Kidney (tissue), 14 donors: ENCODE data around the gene SETDB2. TPM values are rescaled to one million over a fixed set of nuclear protein-coding genes. Genes with fewer than 3 reads are reported as not detected.

Experiments used
- DNase-seq, 5 donors: peaks; one replicate each; pipeline ENCODE4 v3.0.0-alpha.2; 2013 to 2020
- FAIRE-seq: peaks from 2 replicates; lab custom pipeline; 2012; peaks lifted over from hg19 to GRCh38; lab: Jason Lieb, UNC
- H3K27ac ChIP-seq, 2 donors: one replicate each; pipeline ENCODE4 v1.7.0; 2013; ENCODE audit warnings: low read depth in 2 of 2, low read length in 2 of 2, inconsistent platforms in 1 of 2
- H3K27me3 ChIP-seq: one replicate; pipeline ENCODE4 v1.7.1; 2013; ENCODE audit warnings: low read length, inconsistent platforms; ENCODE audit not compliant: control insufficient read depth, insufficient read depth
- H3K36me3 ChIP-seq, 3 donors: one replicate each; pipeline versions ENCODE4 v1.7.0 to v1.7.1; 2013; ENCODE audit warnings: low read length in 3 of 3, control low read depth in 1 of 3, inconsistent platforms in 1 of 3; ENCODE audit not compliant: insufficient read depth in 3 of 3, control insufficient read depth in 2 of 3
- H3K4me1 ChIP-seq, 3 donors: one replicate each; pipeline versions ENCODE4 v1.7.0 to v1.7.1; 2013; ENCODE audit warnings: low read length in 3 of 3, inconsistent platforms in 1 of 3, low read depth in 1 of 3; ENCODE audit not compliant: control insufficient read depth in 2 of 3, insufficient read depth in 2 of 3
- H3K4me3 ChIP-seq, 3 donors: one replicate each; pipeline versions ENCODE4 v1.7.0 to v1.8.1; 2013; ENCODE audit warnings: low read length in 3 of 3, control low read depth in 1 of 3, inconsistent platforms in 1 of 3
- H3K9ac ChIP-seq, 3 donors: one replicate each; pipeline versions ENCODE4 v1.7.0 to v1.7.1; 2013; ENCODE audit warnings: low read length in 3 of 3, control low read depth in 1 of 3, inconsistent platforms in 1 of 3
- H3K9me3 ChIP-seq, 3 donors: one replicate each; pipeline versions ENCODE4 v1.7.0 to v1.7.1; 2013; ENCODE audit warnings: low read length in 3 of 3, control low read depth in 1 of 3, inconsistent platforms in 1 of 3; ENCODE audit not compliant: control insufficient read depth in 2 of 3, insufficient read depth in 1 of 3
- intact Hi-C: fragments of 100-400 bp; cut with DNase I; formaldehyde crosslinking; loops from one replicate; pipeline ENCODE4 v1.11.1; 2022
- polyA plus RNA-seq: library from polyadenylated mRNA; stranded (reverse); fragments of 350-450 nt; fragmentation: Illumina TruSeq; extraction: RNeasy Lipid Tissue Mini Kit (QIAGEN cat#74804); gene quantifications from one replicate; pipeline ENCODE4 v1.2.3, GENCODE V29; 2014; ENCODE audit warnings: low read depth, low replicate concordance; ENCODE audit not compliant: insufficient read depth
- total RNA-seq: library from RNA; stranded (reverse); fragmentation: NEBNext Ultra II Directional; extraction: Animal tissue kit (Norgen Biotek cat#: 25700); gene quantifications from one replicate; pipeline ENCODE4 v1.2.1, GENCODE V29; 2021
- TF ChIP-seq, protein P1 (sequence below): IDR thresholded peaks from 3 replicates; pipeline ENCODE4 v1.5.1; 2012; ENCODE audit warnings: mild to moderate bottlenecking, moderate library complexity, borderline replicate concordance; ENCODE audit not compliant: insufficient read depth; ENCODE audit errors: extremely low read depth
- donor health status: control.
- donor health status: control.
- donor health status: control.
- donor health status: control.
- donor health status: control.
- donor health status: DM: yes; HTN: yes; CAD: no.
- donor health status: Normal renal cell carcinoma (clear cell type).

Gene SETDB2
- total and polyA plus RNA-seq, 2 donors from 2014 or later, result 5.7 to 15.1 TPM

DNA sequence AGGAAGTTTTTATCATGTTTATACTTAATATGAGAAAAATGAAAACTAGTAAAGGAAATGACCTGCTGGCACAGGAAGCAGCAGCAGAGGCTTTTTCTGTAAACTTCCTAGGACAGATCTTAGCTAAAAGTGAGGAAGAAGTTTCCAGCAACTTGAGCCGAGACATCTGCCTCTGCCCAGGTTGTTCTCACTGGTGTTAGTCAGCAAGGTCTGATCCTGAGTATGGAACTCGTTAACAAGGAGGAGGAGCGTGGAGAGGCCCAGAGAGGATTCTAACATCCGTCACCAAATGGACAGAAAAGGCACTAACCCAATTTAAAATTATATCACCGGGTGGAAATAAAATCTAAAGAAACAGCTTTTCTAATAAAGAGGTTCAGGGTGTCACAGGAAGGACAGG lies 95.2 kb downstream of the SETDB2 start:
- TF ChIP-seq, protein P1, sequence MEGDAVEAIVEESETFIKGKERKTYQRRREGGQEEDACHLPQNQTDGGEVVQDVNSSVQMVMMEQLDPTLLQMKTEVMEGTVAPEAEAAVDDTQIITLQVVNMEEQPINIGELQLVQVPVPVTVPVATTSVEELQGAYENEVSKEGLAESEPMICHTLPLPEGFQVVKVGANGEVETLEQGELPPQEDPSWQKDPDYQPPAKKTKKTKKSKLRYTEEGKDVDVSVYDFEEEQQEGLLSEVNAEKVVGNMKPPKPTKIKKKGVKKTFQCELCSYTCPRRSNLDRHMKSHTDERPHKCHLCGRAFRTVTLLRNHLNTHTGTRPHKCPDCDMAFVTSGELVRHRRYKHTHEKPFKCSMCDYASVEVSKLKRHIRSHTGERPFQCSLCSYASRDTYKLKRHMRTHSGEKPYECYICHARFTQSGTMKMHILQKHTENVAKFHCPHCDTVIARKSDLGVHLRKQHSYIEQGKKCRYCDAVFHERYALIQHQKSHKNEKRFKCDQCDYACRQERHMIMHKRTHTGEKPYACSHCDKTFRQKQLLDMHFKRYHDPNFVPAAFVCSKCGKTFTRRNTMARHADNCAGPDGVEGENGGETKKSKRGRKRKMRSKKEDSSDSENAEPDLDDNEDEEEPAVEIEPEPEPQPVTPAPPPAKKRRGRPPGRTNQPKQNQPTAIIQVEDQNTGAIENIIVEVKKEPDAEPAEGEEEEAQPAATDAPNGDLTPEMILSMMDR, result no peak
- Histone ChIP-seq H3K4me1 (no peaks in the 10 kb centered on the region), H3K4me3 (no peak overlapping the region), H3K27me3 (no peaks in the 10 kb centered on the region), H3K9me3 (no peaks in the 10 kb centered on the region), H3K9ac (no peak overlapping the region), H3K36me3 (peaks cover 0 to 10% (median 8%) of the 10 kb centered on the region in 3 donors), H3K27ac (no peak overlapping the region)
- no peak for FAIRE-seq
- no peak for DNase-seq
- intact Hi-C loops, result no loop called here

DNA sequence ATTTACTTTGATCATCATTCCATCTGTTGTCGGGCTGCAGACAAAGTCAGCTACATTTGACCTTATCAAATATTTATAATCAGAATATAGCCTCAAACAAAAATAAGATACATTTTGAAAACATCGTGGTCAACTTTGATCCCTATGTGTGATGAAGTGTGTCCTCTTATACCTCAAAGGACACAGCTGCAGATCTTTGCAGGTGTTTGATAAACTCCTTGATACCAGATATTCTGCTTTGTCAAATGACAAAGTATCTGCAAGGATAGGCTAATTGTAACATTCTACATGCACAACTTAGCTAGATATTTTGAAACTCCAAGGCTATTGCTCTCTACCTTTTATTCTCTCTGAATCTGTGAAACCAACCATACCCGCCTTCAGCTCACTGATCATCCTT lies 95.7 kb downstream of the SETDB2 start:
- H3K9me3 ChIP-seq, result no peaks in the 10 kb centered on the region
- H3K27ac ChIP-seq, result no peak overlapping the region
- FAIRE-seq, result no peak

DNA sequence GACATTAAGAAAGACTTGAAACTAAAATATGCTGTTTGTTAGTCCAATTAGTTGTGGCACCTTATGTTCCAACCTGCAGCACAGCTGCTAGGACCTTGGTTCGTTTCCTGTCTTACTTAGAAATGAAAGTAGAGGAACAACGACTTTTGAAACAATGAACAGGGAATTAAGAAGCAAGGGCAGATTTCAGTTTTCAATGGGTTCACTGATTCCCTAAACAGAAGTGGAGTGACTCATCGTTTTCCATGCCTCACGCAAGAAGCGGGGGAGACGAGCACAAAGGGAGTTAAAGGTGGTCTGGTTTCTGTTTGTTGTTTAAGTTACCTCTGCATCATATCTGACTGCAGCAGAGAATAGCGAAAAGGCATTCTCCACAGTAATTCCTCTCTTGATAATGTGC lies 96.5 kb downstream of the SETDB2 start:
- intact Hi-C loops, result no loop called here
- no peak overlapping the region for H3K27ac ChIP-seq

More for the DNA sequence above, 95.7 kb downstream of the SETDB2 start:
- intact Hi-C loops, result no loop called here
- no peak for DNase-seq
- TF ChIP-seq, protein P1, result no peak
- no peak overlapping the region for H3K4me3 ChIP-seq
- H3K4me1 ChIP-seq, result no peaks in the 10 kb centered on the region
- no peaks in the 10 kb centered on the region for H3K27me3 ChIP-seq
- H3K9ac ChIP-seq, result no peak overlapping the region
- H3K36me3 ChIP-seq, result peaks cover 0 to 10% (median 8%) of the 10 kb centered on the region in 3 donors

More for the DNA sequence above, 96.5 kb downstream of the SETDB2 start:
- TF ChIP-seq, protein P1, result no peak
- DNase-seq (peak in 1 of 5 donors; percentile 23), FAIRE-seq (no peak)
- Histone ChIP-seq H3K36me3 (peaks cover 0 to 10% (median 8%) of the 10 kb centered on the region in 3 donors), H3K4me1 (no peaks in the 10 kb centered on the region), H3K9me3 (no peaks in the 10 kb centered on the region), H3K4me3 (peak overlapping the region in 1 of 3 donors; percentile 30), H3K9ac (no peak overlapping the region), H3K27me3 (no peaks in the 10 kb centered on the region)
